IPS-15b (cell line): Measurements from ENCODE around the gene RAP1GAP2.
"Not testable (repeated sequence)": the region's sequence is repeated elsewhere in the genome, so short reads cannot be mapped to it uniquely, and the experiment has no call there.

Experiments
- H3K27me3 ChIP-seq: one replicate; pipeline ENCODE4 v1.6.1; 2013; ENCODE audit warnings: low read length; ENCODE audit not compliant: control insufficient read depth, insufficient read depth
- H3K36me3 ChIP-seq: one replicate; pipeline ENCODE4 v1.6.1; 2013; ENCODE audit warnings: low read length; ENCODE audit not compliant: control insufficient read depth, insufficient read depth
- H3K4me1 ChIP-seq: one replicate; pipeline ENCODE4 v1.6.1; 2013; ENCODE audit warnings: mild to moderate bottlenecking, low read length; ENCODE audit not compliant: control insufficient read depth, insufficient read depth
- H3K4me3 ChIP-seq: one replicate; pipeline ENCODE4 v1.5.1; 2013; ENCODE audit warnings: low read depth, low read length
- H3K9ac ChIP-seq: one replicate; pipeline ENCODE4 v1.6.1; 2013; ENCODE audit warnings: low read depth, mild to moderate bottlenecking, low read length
- H3K9me3 ChIP-seq: one replicate; pipeline ENCODE4 v1.6.1; 2013; ENCODE audit warnings: mild to moderate bottlenecking, low read length; ENCODE audit not compliant: control insufficient read depth, insufficient read depth

The RAP1GAP2 gene

DNA sequence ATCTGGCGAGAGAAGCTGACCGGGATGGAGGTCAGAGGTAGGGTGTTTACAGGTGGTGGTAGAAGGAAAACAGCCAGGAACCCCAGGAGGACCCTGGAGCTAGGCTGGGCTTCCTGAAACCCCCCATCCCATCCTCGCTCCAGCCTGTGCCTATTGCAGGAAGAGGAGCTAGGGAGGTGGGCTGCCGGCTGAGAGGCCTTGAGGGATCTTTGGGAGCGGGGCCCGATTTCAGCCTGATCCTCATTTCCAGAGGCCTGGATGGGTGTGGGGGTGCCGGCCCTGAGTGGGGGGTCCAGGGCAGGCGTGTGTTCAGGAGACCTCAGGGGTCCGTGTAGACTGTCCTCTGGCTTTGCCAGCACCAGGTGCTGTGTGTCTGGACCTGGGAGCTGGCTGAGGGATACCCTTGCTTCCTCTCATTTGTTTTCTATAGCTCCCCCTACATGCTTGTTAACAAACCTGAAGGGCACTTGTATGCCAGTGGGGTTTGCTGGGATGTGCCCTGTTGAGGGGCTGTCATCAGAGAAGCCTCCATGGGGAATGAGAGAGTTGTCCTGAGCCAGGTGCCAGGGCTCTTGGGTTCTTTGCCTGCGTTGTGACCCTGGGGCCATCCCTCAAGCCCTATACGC is 18.9 kb upstream of the RAP1GAP2 start:
- peak overlapping the region; percentile 80 for H3K4me3 ChIP-seq
- H3K9me3 ChIP-seq, result no peaks in the 10 kb centered on the region
- H3K4me1 ChIP-seq, result no peaks in the 10 kb centered on the region
- H3K36me3 ChIP-seq, result no peaks in the 10 kb centered on the region
- H3K27me3 ChIP-seq, result no peaks in the 10 kb centered on the region
- no peak overlapping the region for H3K9ac ChIP-seq

DNA sequence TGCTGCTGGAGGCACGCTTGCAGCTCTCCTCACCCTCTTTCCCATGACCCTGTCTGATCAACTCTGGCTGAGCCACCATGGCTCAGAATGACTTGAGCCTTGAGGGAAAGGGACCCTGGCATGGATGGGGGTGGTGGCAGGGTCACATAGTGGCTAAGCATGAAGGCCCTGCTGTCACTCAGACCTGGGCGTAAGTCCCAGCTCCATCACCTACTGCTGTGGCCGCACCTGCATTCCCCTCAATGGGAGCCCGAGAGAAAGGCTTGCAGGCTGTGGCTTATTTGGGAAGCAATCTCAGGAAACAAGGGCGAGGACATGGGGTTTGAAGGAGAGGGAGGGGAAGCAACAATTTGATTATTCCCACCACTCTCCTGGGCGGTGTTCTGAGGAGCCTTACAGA is 17.7 kb upstream of the RAP1GAP2 start:
- Histone ChIP-seq H3K9me3 (no peaks in the 10 kb centered on the region), H3K4me3 (no peak overlapping the region), H3K9ac (no peak overlapping the region), H3K27me3 (no peaks in the 10 kb centered on the region), H3K4me1 (no peaks in the 10 kb centered on the region), H3K36me3 (no peaks in the 10 kb centered on the region)

DNA sequence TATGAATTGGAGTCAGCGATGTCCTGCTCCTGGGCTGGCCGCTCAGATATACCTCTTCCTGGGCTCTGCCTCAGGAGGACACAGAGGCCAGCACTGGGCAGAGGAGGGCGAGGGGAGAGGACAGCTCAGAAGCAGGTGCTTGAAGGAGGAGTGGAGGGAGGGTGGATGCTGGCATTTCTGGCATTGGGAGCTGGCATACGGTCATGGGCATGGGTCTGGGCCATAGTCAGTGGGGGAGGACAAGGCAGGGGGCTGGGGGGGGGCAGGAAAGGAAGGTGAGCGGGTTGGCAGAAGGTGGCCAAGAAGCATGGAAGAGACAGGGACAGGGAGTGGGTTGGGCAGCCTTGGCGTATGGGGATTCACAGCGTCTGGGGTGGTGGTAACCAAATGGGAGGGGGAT is 16.7 kb upstream of the RAP1GAP2 start:
- H3K27me3 ChIP-seq, result no peaks in the 10 kb centered on the region
- H3K36me3 ChIP-seq, result no peaks in the 10 kb centered on the region
- H3K9ac ChIP-seq, result no peak overlapping the region
- H3K4me1 ChIP-seq, result no peaks in the 10 kb centered on the region
- H3K4me3 ChIP-seq, result no peak overlapping the region
- no peaks in the 10 kb centered on the region for H3K9me3 ChIP-seq

DNA sequence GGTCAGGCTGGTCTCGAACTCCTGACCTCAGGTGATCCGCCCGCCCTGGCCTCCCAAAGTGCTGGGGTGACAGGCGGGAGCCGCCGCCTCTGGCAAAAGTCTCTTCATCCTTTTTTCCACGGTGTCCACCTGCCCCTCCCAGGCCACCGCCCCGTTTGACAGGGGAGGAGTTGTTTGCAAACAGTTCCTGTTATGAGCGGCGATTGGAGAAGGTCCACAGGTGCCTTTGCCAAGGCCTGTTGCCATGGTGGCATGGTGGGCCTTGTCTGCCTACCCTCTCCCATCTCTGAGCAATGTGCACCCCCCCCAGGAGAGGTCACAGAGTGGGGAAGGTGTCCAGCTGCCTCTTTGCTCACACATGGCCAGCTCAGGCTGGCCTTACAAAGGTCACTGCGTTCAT is 16.0 kb upstream of the RAP1GAP2 start:
- Histone ChIP-seq H3K4me1 (no peaks in the 10 kb centered on the region), H3K4me3 (no peak overlapping the region), H3K9ac (no peak overlapping the region), H3K36me3 (no peaks in the 10 kb centered on the region), H3K9me3 (no peaks in the 10 kb centered on the region), H3K27me3 (no peaks in the 10 kb centered on the region)

DNA sequence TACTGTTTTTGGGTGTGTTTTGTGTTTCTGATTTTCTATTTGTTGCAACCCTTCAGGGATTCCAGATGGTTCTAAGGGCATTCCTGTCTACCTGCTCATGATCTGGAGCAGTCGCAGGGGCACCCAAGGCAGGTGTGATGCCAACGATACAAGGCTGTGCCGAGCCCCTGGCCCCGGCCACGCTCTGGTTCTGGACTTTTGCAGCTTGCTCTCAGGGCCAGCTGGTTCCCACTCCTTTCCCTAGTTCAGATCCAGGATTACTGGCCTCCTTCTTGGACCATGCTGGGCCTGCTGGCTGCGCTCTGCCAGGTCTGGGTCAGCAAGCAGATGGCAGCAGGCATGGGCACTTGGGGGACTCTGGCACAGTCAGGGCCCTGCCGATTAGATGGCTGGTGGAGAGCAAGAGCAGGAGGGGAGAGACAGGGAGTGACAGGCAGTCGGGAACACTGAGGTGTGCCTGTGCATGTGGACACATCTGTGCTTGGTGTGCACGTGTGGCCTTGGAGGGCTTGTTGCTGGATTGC is 15.2 kb upstream of the RAP1GAP2 start:
- Histone ChIP-seq H3K27me3 (no peaks in the 10 kb centered on the region), H3K4me3 (no peak overlapping the region), H3K4me1 (no peaks in the 10 kb centered on the region), H3K9me3 (no peaks in the 10 kb centered on the region), H3K9ac (no peak overlapping the region), H3K36me3 (no peaks in the 10 kb centered on the region)

DNA sequence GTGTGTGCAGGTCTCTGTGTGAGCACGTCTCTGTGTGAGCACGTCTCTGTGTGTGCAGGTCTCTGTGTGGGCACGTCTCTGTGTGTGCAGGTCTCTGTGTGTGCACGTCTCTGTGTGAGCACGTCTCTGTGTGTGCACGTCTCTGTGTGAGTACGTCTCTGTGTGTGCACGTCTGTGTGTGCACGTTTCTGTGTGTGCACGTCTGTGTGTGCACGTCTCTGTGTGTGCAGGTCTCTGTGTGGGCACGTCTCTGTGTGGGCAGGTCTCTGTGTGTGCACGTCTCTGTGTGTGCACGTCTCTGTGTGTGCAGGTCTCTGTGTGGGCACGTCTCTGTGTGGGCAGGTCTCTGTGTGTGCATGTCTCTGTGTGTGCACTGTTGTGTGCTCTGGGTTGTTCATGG is 14.6 kb upstream of the RAP1GAP2 start:
- not testable (repeated sequence) for H3K36me3 ChIP-seq, H3K9ac ChIP-seq, H3K4me3 ChIP-seq, H3K9me3 ChIP-seq, H3K4me1 ChIP-seq, H3K27me3 ChIP-seq

DNA sequence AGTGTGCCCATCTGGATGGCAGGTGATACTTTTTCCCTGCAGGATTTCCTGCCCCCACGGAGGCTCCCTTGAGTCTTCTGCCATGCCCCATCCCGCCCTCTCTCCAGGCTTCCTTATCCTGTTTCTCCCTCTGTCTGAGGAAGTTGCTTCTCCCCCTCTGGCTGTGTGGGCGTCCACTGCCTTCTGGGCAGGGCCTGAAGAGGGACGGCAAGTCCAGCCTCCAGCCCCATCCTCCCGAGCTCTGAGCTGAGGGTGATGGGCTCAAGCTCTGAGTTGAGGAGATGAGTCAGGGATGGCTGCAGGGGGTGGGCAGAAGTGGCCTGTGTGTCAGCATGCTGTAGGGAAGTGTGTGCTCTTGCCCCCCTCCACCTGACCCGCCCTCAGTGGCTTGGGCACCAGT is 14.2 kb upstream of the RAP1GAP2 start:
- Histone ChIP-seq H3K9me3 (no peaks in the 10 kb centered on the region), H3K27me3 (no peaks in the 10 kb centered on the region), H3K4me3 (no peak overlapping the region), H3K36me3 (no peaks in the 10 kb centered on the region), H3K9ac (no peak overlapping the region), H3K4me1 (no peaks in the 10 kb centered on the region)

DNA sequence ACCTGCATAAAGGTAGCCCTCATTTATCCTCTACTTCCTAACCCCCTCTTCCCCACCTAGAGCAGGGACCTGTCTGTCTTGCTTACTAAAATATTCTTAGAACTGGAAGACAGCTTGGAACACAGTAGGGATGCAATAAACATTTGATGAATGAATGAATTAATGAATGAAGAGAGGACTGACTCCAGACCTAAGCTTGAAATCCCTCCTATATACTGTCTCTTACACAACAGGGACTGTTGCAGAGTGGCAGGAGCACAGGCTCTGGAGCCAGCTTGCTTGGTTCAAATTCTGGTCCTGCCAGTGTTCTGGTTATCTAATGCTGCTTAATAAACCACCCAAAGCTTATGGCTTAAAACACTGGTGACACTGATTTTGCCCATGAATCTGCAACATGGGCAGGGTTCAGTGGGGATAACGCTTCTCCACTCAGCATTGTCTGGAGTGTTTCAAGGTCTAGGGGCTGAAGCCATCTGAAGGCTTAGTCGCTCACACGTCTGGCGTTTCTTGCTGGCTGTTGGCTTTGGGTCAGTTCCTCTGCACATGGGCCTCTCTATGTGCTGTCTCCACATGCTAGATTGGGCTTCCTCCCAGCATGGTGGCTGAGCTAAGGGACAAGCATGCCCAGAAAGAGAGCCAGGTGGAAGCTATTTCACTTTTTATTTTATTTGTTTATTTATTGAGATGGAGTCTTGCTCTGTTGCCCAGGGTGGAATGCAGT is 12.8 kb upstream of the RAP1GAP2 start:
- Histone ChIP-seq H3K4me3 (no peak overlapping the region), H3K9me3 (no peaks in the 10 kb centered on the region), H3K36me3 (no peaks in the 10 kb centered on the region), H3K27me3 (no peaks in the 10 kb centered on the region), H3K4me1 (no peaks in the 10 kb centered on the region), H3K9ac (no peak overlapping the region)

DNA sequence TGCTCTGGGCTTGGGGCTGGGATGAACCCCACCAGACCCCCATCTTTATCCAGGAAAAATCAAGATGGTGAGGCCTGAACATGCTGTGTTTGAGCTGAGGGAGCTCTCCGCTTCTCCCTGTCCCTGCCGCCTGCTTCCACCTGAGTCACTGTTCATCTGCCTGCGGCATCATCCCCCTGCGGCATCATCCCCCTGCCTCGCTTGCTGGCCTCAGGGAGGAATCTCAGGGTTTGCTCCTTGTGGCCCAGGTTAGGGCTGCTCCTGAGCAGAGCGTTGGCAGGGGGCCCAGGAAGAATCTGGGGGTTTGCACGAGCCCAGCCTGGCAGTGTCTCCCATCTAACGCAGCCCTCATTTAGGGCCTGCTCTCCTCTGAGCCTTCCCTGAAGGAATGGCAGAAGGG is 11.4 kb upstream of the RAP1GAP2 start:
- Histone ChIP-seq H3K9me3 (no peaks in the 10 kb centered on the region), H3K4me3 (no peak overlapping the region), H3K27me3 (no peaks in the 10 kb centered on the region), H3K4me1 (no peaks in the 10 kb centered on the region), H3K9ac (no peak overlapping the region), H3K36me3 (no peaks in the 10 kb centered on the region)

DNA sequence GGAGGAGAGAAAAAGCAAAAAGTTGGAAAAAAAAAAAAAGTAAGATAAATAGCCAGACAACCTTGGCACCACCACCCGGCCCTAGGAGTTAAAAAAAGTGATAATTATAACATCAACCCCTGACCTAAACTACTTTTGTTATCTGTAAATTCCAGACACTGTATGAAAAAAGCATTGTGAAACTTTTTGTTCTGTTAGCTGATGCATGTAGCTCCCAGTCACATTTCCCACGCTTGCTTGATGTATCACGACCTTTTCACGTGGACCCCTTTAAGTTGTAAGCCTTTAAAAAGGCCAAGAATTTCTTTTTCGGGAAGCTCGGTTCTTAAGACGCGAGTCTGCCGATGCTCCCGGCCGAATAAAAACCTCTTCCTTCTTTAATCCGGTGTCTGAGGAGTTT is 10.9 kb upstream of the RAP1GAP2 start:
- not testable (repeated sequence) for H3K4me1 ChIP-seq, H3K9ac ChIP-seq, H3K27me3 ChIP-seq, H3K4me3 ChIP-seq, H3K9me3 ChIP-seq, H3K36me3 ChIP-seq

DNA sequence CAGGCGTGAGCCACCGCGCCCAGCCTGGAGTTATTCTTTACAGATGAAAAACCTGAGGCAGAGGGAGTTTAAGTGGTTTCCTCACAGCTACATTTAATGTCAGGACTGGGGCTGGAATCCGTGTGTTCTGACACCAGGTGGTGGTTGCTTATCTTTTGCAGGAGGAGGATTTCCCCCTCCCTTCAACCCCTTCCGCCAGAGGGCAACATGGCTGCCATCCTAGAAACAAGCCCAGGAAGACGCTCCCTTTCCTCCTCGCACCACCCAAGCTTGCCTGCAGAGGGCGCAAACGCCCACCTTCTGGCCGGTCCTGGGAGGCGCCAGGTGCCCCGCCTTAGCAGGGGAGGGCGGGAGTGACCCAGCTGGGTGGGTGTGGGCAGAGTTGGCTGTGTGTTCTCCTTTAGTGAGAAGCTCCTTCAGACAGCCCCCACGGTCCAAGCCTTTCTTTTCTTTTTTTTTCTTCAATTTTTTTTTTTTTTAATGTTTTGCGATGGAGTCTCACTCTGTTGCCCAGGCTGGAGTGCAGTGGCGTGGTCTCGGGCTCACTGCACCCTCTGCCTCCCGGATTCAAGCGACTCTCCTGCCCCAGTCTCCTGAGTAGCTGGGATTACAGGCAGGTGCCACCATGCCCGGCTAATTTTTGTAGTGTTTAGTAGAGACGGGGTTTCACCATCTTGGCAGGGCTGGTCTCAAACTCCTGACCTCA is 9.9 kb upstream of the RAP1GAP2 start:
- Histone ChIP-seq H3K4me1 (no peaks in the 10 kb centered on the region), H3K9ac (no peak overlapping the region), H3K9me3 (no peaks in the 10 kb centered on the region), H3K4me3 (no peak overlapping the region), H3K27me3 (no peaks in the 10 kb centered on the region), H3K36me3 (no peaks in the 10 kb centered on the region)

DNA sequence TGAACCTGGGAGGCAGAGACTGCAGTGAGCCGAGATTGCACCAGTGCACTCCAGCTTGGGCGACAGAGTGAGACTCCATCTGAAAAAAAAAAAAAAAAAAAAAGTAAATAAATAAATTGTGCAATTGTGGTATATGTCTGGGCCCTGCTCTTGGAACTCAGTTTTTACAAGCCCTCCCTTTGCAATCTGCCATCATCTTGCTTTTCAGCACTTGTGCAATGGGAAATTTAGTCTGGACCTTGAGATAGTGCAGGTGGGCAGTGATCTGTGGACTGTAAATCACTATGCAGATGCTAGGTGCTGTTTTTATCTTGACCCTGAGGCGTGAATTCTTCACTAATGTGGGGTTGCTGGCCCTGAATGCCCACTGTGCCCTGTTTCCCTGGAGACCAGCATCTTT is 6.5 kb upstream of the RAP1GAP2 start:
- H3K36me3 ChIP-seq, result no peaks in the 10 kb centered on the region
- H3K4me3 ChIP-seq, result no peak overlapping the region
- H3K4me1 ChIP-seq, result no peaks in the 10 kb centered on the region
- H3K9ac ChIP-seq, result no peak overlapping the region
- no peaks in the 10 kb centered on the region for H3K9me3 ChIP-seq
- no peaks in the 10 kb centered on the region for H3K27me3 ChIP-seq
